HG03108 (cell line): ENCODE data around the gene EYS.

Experiments used
- ATAC-seq: cut with Tn5 transposase; IDR thresholded peaks from one replicate; pipeline ENCODE4 v1.9.1; 2021; ENCODE audit warnings: moderate library complexity; ENCODE audit not compliant: unreplicated experiment

The EYS gene

GRCh38 chr6:64988148-64988547, 718.9 kb downstream of the EYS start:
- ATAC-seq: no peak

- no peak for ATAC-seq
Measured at GRCh38 chr6:64987066-64987465, 720.0 kb downstream of the EYS start.

- no peak for ATAC-seq
Measured at GRCh38 chr6:64985726-64986125, 721.3 kb downstream of the EYS start.

- ATAC-seq: no peak
Measured at GRCh38 chr6:64984948-64985347, 722.1 kb downstream of the EYS start.

GRCh38 chr6:64983089-64983488, 723.9 kb downstream of the EYS start:
- ATAC-seq: no peak

- no peak for ATAC-seq
Measured at GRCh38 chr6:64973142-64973541, 733.9 kb downstream of the EYS start.

GRCh38 chr6:64969139-64969538, 737.9 kb downstream of the EYS start:
- no peak for ATAC-seq

- no peak for ATAC-seq
Measured at GRCh38 chr6:64955435-64955848, 751.6 kb downstream of the EYS start.

GRCh38 chr6:64949257-64949656, 757.8 kb downstream of the EYS start:
- no peak for ATAC-seq

GRCh38 chr6:64948261-64948660, 758.8 kb downstream of the EYS start:
- no peak for ATAC-seq

- no peak for ATAC-seq
Measured at GRCh38 chr6:64945450-64945849, 761.6 kb downstream of the EYS start.

GRCh38 chr6:64932486-64932885, 774.5 kb downstream of the EYS start:
- no peak for ATAC-seq

- no peak for ATAC-seq
Measured at GRCh38 chr6:64930681-64931080, 776.3 kb downstream of the EYS start.

- no peak for ATAC-seq
Measured at GRCh38 chr6:64926051-64926450, 781.0 kb downstream of the EYS start.

GRCh38 chr6:64920257-64920656, 786.8 kb downstream of the EYS start:
- ATAC-seq: no peak

- no peak for ATAC-seq
Measured at GRCh38 chr6:64914124-64914523, 792.9 kb downstream of the EYS start.

- ATAC-seq: no peak
Measured at GRCh38 chr6:64912966-64913365, 794.1 kb downstream of the EYS start.

- ATAC-seq: no peak
Measured at GRCh38 chr6:64908104-64908503, 798.9 kb downstream of the EYS start.

GRCh38 chr6:64904616-64905015, 802.4 kb downstream of the EYS start:
- no peak for ATAC-seq

- ATAC-seq: no peak
Measured at GRCh38 chr6:64902596-64902995, 804.4 kb downstream of the EYS start.

GRCh38 chr6:64896939-64897338, 810.1 kb downstream of the EYS start:
- no peak for ATAC-seq

GRCh38 chr6:64895945-64896344, 811.1 kb downstream of the EYS start:
- no peak for ATAC-seq

- ATAC-seq: no peak
Measured at GRCh38 chr6:64890609-64891008, 816.4 kb downstream of the EYS start.

GRCh38 chr6:64889144-64889543, 817.9 kb downstream of the EYS start:
- ATAC-seq: no peak
